GM19328 (cell line): ENCODE results near the gene CYGB.

Source experiments
- ATAC-seq: cut with Tn5 transposase; IDR thresholded peaks from one replicate; pipeline ENCODE4 v1.9.1; 2021; ENCODE audit warnings: mild to moderate bottlenecking, moderate library complexity; ENCODE audit not compliant: unreplicated experiment

Gene CYGB

GRCh38 chr17:76550712-76551615 lies 13.5 kb upstream of the CYGB start:
- ATAC-seq: no peak

GRCh38 chr17:76549539-76549938 lies 12.0 kb upstream of the CYGB start:
- no peak for ATAC-seq

- no peak for ATAC-seq
Observed at GRCh38 chr17:76549215-76549518, 11.7 kb upstream of the CYGB start.

GRCh38 chr17:76548378-76549214 lies 11.1 kb upstream of the CYGB start:
- no peak for ATAC-seq

- ATAC-seq: no peak
Observed at GRCh38 chr17:76547642-76548202, 10.2 kb upstream of the CYGB start.

- ATAC-seq: no peak
Observed at GRCh38 chr17:76547183-76547641, 9.7 kb upstream of the CYGB start.

- ATAC-seq: no peak
Observed at GRCh38 chr17:76546556-76547182, 9.2 kb upstream of the CYGB start.

- no peak for ATAC-seq
Observed at GRCh38 chr17:76545918-76546555, 8.5 kb upstream of the CYGB start.

- no peak for ATAC-seq
Observed at GRCh38 chr17:76544546-76545365, 7.2 kb upstream of the CYGB start.

GRCh38 chr17:76543826-76544545 lies 6.5 kb upstream of the CYGB start:
- ATAC-seq: no peak

- no peak for ATAC-seq
Observed at GRCh38 chr17:76543482-76543825, 5.9 kb upstream of the CYGB start.

- ATAC-seq: no peak
Observed at GRCh38 chr17:76542984-76543383, 5.5 kb upstream of the CYGB start.

GRCh38 chr17:76542566-76542971 lies 5.1 kb upstream of the CYGB start:
- no peak for ATAC-seq

- no peak for ATAC-seq
Observed at GRCh38 chr17:76541739-76542454, 4.4 kb upstream of the CYGB start.

GRCh38 chr17:76540381-76541300 lies 3.1 kb upstream of the CYGB start:
- no peak for ATAC-seq

- no peak for ATAC-seq
Observed at GRCh38 chr17:76539631-76540271, 2.2 kb upstream of the CYGB start, which contains the start of gene PRCD. TSS of gene PRCD (plus strand) at chr17:76540044. CDS start at chr17:76540142, 98 bp downstream.
